ENCODE results near the gene LYL1.
"Not testable (repeated sequence)": the region's sequence is repeated elsewhere in the genome, so short reads cannot be mapped to it uniquely, and the experiment has no call there.

LYL1 gene

DNA sequence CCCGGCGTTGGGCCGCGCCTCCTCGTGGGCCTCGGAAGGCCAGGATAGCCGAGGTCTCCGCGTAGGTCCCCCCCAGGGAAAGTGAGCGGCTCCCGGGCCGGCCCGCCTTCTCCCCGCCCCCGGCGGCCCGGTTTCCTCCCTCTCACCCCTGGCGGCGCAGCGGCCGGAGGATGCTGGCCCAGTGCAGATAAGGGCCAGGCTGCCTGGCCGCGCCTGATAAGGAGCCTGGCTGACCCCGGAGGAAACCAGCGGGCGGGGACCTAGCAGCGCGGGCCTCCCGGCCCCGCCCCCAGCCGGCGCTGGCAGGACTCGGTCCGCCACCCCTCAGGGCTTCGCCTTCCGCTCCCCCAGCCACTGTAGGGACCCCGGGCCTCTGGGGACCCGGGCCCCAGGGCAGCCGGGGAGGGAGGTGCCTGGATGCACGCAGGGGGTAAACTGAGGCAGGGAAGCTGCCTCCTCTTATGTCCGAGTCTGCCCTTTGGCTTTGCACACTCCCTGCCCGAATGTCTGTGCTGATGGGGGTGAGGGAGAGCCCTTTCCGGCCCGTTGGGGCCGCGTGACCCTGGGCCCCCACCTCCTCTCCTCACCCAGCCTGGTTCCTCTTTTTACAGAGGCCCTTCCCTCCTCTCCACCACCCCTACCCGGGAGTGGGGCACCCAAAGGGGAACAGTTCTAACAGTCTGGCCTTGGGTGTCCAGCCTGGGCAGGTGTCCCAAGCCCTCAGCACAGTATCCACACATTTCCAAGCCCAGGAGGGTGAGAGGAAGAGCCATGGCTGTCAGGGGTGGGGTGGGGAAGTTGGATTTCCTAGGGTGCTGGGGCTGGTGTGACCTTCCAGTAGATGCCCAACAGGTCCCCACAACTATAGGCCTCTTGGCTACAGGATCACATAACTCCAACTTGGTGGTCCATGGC, at the start of gene LYL1:
TSS of gene LYL1 (minus strand) at position 193 of the 915 bp plus-strand sequence. CDS start 1,687 bp downstream, outside the sequence.
- DNase-seq (ENCODE audit: low read depth, low spot score), result no peak

DNA sequence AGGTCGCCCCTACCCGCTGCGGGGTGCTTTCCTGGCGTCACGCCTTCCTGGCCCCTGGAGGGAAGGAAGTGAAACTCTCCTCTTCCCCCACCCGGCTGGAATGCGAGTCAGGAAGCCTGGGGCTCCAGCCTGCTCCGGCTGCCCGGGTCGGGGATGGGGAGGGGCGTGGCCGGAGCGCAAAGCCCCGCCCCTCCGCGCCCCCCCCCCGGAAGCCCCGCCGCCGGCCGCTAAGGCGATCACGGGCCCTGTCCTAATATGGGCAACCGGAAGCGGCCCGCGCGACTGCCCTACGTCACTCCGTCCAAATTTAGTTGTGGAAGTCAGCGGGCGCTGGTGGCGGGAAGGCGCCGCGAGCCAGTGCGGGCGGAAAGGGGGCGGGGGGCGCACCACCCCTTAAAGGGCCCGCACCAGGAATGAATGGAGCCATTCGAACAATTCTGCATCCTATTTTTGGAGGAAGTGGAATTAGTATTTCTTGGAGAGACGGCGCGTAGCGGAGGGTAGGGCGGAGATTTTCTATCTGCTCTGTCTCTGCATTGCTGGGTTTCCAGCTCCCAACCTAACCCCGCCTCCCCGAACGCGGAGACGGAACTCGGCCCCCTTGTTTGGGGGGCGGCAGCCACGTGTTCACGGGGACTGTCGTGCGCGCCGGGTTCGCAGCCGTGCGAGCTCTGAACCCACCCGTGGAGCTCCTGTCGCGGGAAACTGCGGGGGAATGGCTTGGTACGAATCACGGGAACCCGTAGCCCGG, 49.1 kb upstream of the LYL1 start:
- no peak for DNase-seq (ENCODE audit: low read depth, low spot score)

DNA sequence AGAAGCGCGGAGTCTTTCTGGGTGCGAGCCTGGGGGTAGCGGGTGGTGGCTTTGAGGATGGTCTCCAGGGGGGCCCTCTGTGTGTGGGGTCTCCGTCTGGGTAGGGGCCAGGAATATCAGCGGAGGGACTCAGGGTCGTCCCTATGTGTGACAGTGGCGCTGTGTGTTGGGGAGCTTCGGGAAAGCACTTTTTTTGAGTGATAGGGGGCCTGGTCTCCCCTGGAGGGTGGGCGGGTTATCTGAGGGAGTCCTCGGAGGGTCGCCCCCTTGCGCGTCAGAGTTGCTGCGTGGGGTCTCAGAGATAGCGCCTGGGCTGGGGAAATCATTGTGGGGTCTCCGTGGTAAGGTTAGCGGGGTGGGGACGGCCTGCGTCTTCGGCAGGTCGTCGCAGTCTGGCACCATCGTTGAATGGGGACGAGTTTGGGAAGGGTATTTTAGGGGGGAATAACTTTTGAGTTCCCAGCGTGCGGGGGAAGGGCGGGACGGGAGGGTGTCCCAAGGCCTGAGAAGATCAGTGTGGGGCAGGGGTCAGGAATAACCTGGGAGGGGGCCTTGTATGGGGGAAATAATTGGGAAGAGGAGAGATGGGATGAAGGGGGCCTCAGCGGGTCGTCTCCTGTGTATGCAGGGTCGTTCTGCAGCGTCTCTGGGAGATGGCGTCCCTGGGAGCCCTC, 48.4 kb upstream of the LYL1 start:
- DNase-seq (ENCODE audit: low read depth, low spot score), result no peak

- no peak for DNase-seq (ENCODE audit: low read depth, low spot score)
Measured at GRCh38 chr19:13150187-13150930, 47.7 kb upstream of the LYL1 start, which contains the start of the genes IER2 and STX10. Gene IER2, plus strand, starts transcription at chr19:13150411. Its CDS starts 2,776 bp downstream, at chr19:13153187. Gene STX10, minus strand, starts transcription at chr19:13150375. Its CDS starts 202 bp downstream, at chr19:13150173.

DNA sequence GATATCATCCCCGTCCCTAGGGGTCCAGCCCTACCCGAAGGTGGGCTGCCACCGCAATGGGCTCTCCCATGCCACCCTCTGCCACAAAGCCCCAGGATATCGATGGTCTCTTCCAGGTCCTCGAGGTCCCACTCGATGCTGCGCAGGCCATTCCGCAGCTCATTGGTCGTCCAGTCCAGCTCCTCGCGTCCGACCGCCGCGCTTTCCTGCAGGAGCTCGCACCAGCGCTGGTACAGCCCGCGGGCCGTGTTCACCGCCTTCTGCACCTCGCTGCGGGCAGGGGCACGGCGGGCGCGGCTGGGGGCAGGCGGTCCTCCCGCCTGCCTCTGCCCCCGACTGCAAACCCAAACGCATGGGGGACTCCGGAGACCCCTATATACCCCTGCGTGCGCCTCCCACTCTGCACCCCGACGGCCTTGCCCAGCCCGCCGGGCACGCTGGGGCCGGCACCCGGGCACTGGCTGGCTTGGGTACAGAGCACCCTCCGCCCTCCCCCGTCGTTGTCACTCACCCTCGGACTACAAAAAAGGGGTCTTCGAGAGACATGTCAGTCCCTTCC, 47.0 kb upstream of the LYL1 start:
- no peak for DNase-seq (ENCODE audit: low read depth, low spot score)

- not testable (repeated sequence) for DNase-seq (ENCODE audit: low read depth, low spot score)
Measured at GRCh38 chr19:13149173-13149627, 46.5 kb upstream of the LYL1 start.

DNA sequence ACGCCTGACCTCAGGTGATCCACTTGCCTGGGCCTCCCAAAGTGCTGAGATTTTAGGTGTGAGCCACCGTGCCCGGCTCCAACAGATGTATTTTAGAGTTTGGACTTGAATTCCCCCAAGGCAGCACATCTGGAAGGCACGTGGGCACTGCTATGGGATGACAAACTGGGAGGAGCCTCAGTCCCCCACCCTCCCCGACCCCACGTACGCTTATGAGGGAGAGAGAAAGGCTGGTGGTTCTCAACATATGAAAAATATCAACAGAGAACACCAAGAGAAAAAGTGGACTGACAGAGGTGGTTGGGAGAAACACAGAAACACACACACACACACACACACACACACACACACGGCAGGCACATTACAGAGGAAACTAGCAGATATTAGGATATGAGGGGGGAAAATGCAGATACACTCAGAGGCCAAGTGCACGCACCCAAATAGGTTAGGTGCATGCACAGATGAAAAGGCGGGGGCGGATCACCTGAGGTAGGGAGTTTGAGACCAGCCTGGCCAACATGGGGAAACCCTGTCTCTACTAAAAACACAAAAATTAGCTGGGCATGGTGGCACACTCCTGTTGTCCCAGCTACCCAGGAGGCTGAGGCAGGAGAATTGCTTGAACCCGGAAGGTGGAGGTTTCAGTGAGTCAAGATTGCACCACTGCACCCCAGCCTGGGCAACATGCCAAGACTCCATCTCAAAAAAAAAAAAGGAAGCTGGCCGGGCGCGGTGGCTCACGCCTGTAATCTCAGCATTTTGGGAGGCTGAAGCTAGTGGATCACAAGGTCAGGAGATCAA, 44.3 kb upstream of the LYL1 start:
- DNase-seq (ENCODE audit: low read depth, low spot score), result no peak

DNA sequence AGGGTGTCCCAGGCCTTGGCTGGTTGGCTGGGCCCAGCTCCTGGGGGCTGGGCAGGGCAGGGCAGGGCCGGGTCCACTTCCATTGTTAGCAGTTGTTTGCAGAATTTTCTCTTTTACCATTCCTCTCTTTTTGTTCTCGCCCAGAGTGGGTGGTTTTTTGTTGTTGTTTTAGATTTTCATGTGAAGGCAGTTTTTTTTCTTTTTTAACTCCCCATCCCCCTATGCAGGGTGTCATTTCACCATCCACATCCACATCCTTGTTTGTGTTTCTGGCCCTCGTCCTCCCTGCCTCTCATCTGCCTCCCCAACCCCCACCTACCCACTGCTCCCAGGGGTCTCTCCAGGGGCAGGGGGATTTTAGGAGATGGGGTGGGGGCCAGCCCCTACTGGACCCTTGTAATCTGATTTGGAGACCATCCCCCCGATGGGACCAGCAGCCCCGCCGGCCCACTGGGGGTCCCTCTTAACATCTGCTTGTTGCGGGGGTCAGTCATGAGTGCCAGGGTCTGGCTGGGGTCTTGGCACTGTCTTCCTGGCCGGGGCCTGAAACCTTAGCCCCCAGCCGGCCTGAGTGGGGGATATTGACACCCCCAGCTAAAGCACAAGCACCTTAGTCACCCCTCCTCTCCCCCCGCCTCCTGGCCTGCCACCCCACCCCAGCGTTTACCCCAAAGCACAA, 37.1 kb upstream of the LYL1 start:
- no peak for DNase-seq (ENCODE audit: low read depth, low spot score)

- no peak for DNase-seq (ENCODE audit: low read depth, low spot score)
Measured at GRCh38 chr19:13138916-13139198, 36.2 kb upstream of the LYL1 start.

- no peak for DNase-seq (ENCODE audit: low read depth, low spot score)
Measured at GRCh38 chr19:13138171-13138915, 35.7 kb upstream of the LYL1 start.

DNA sequence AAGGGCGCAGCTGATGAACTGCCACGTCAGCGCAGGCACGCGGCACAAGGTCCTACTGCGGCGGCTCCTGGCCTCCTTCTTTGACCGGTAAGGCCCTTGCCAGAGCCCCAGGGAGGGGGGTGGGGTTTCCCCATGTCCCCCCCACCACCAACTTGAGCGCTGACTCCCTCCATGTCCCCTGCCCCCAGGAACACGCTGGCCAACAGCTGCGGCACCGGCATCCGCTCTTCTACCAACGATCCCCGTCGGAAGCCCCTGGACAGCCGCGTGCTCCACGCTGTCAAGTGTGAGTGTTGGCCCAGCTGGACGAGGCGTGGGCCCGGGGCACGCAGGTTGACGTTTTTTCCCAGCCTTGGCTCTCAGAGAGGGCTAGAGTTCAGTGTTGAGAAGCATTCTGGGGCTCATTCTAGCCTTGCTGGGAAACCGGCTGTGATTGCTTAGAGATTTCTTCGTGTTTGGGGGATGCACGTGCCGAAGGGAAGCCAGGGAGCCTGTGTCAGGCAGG, 34.7 kb upstream of the LYL1 start:
- DNase-seq (ENCODE audit: low read depth, low spot score), result no peak

GRCh38 chr19:13135068-13136062, 32.7 kb upstream of the LYL1 start:
- DNase-seq (ENCODE audit: low read depth, low spot score), result no peak

- no peak for DNase-seq (ENCODE audit: low read depth, low spot score)
Measured at GRCh38 chr19:13134626-13135025, 32.0 kb upstream of the LYL1 start.

DNA sequence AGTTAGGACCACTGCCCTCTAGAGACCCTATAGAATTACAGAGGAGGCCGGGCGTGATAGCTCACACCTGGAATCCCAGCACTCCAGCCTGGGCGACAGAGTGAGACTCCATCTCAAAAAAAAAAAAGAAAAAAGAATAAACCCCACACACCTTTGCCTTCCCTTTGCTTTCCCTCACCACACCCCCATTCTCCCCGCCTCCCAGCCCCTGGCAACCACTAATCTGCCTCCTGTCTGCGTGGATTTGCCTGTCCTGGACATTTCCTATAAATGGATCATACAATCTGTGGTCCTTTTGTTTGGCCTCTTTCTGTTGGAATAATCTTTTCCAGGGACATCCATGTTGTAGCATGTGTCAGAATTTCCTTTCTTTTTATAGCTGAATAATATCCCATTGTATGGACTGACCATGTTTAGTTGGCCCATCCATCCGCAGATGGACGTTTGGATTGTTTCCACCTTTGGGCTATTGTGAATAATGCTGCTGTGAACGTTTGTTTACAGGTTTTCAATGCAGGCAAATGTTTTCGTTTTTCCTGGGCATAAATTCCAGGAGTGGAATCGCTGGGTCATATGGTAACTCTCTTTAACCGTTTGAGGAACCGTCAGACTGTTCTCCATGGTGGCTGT, 30.7 kb upstream of the LYL1 start:
- DNase-seq (ENCODE audit: low read depth, low spot score), result no peak

GRCh38 chr19:13132471-13133180, 30.0 kb upstream of the LYL1 start:
- no peak for DNase-seq (ENCODE audit: low read depth, low spot score)

GRCh38 chr19:13130886-13131490, 28.3 kb upstream of the LYL1 start:
- no peak for DNase-seq (ENCODE audit: low read depth, low spot score)

Measured in iPS DF 19.7 (cell line).